ENCODE results near the gene ATXN1. TPM values are rescaled to one million over a fixed set of nuclear protein-coding genes. Genes with fewer than 3 reads are reported as not detected.

ATXN1 gene
- polyA plus RNA-seq, 1 donor from 2014 or later = 28.2 TPM

GRCh38 chr6:16596616-16597331 is 164.5 kb downstream of the ATXN1 start:
- Histone ChIP-seq H3K36me3 (ENCODE audit: insufficient read depth, low read length) (no peaks in the 10 kb centered on the region), H3K4me2 (ENCODE audit: low read length) (no peak overlapping the region), H3K9me2 (ENCODE audit: insufficient read depth, low read length) (no peaks in the 10 kb centered on the region), H3K4me3 (ENCODE audit: low read length) (no peak overlapping the region), H3F3A (ENCODE audit: insufficient read depth, low read length, poor library complexity, severe bottlenecking) (no peaks in the 10 kb centered on the region), H3K9me3 (ENCODE audit: low read length) (no peaks in the 10 kb centered on the region), H2AFZ (ENCODE audit: low read depth, low read length) (no peak overlapping the region), H4K20me1 (ENCODE audit: insufficient read depth) (no peaks in the 10 kb centered on the region), H3K27me3 (ENCODE audit: insufficient read depth, low read depth, low read length) (no peaks in the 10 kb centered on the region), H3K9ac (ENCODE audit: low read length) (no peak overlapping the region), H3K79me2 (replicated peaks; ENCODE audit: insufficient read depth, low read length) (no peaks in the 10 kb centered on the region), H3K27ac (ENCODE audit: low read length) (no peak overlapping the region)
- TF ChIP-seq REST (IDR thresholded peaks at IDR 0.05; ENCODE audit: borderline replicate concordance) = no peak
- no peak for TF ChIP-seq EZH2 (IDR thresholded peaks at IDR 0.05; ENCODE audit: borderline replicate concordance, insufficient read depth, low read length, poor library complexity, severe bottlenecking)
- no peak for TF ChIP-seq SMC3 (conservative IDR thresholded peaks at IDR 0.05; ENCODE audit: poor library complexity)
- no peak for TF ChIP-seq EP300 (conservative IDR thresholded peaks at IDR 0.05; ENCODE audit: poor library complexity, severe bottlenecking)
- no peak for TF ChIP-seq CTCF (IDR thresholded peaks at IDR 0.05; ENCODE audit: poor library complexity, severe bottlenecking)
- TF ChIP-seq POLR2AphosphoS5 (IDR thresholded peaks at IDR 0.05) = no peak
- no peak for TF ChIP-seq TAF1 (IDR thresholded peaks at IDR 0.05; ENCODE audit: low read depth)
- no peak for TF ChIP-seq MXI1 (conservative IDR thresholded peaks at IDR 0.05; ENCODE audit: poor library complexity, severe bottlenecking)
- no peak for TF ChIP-seq RAD21 (conservative IDR thresholded peaks at IDR 0.05)

GRCh38 chr6:16595514-16596120 is 165.6 kb downstream of the ATXN1 start:
- Histone ChIP-seq H3F3A (ENCODE audit: insufficient read depth, low read length, poor library complexity, severe bottlenecking) (no peaks in the 10 kb centered on the region), H3K9me3 (ENCODE audit: low read length) (no peaks in the 10 kb centered on the region), H3K4me3 (ENCODE audit: low read length) (no peak overlapping the region), H3K79me2 (replicated peaks; ENCODE audit: insufficient read depth, low read length) (no peaks in the 10 kb centered on the region), H4K20me1 (ENCODE audit: insufficient read depth) (no peaks in the 10 kb centered on the region), H2AFZ (ENCODE audit: low read depth, low read length) (no peak overlapping the region), H3K36me3 (ENCODE audit: insufficient read depth, low read length) (no peaks in the 10 kb centered on the region), H3K9me2 (ENCODE audit: insufficient read depth, low read length) (no peaks in the 10 kb centered on the region), H3K4me2 (ENCODE audit: low read length) (no peak overlapping the region), H3K27me3 (ENCODE audit: insufficient read depth, low read depth, low read length) (no peaks in the 10 kb centered on the region), H3K27ac (ENCODE audit: low read length) (no peak overlapping the region), H3K9ac (ENCODE audit: low read length) (no peak overlapping the region)
- TF ChIP-seq MXI1 (conservative IDR thresholded peaks at IDR 0.05; ENCODE audit: poor library complexity, severe bottlenecking) (no peak), TAF1 (IDR thresholded peaks at IDR 0.05; ENCODE audit: low read depth) (no peak), POLR2AphosphoS5 (IDR thresholded peaks at IDR 0.05) (no peak), RAD21 (conservative IDR thresholded peaks at IDR 0.05) (no peak), EP300 (conservative IDR thresholded peaks at IDR 0.05; ENCODE audit: poor library complexity, severe bottlenecking) (no peak), CTCF (IDR thresholded peaks at IDR 0.05; ENCODE audit: poor library complexity, severe bottlenecking) (no peak), SMC3 (conservative IDR thresholded peaks at IDR 0.05; ENCODE audit: poor library complexity) (no peak), EZH2 (IDR thresholded peaks at IDR 0.05; ENCODE audit: borderline replicate concordance, insufficient read depth, low read length, poor library complexity, severe bottlenecking) (no peak), REST (IDR thresholded peaks at IDR 0.05; ENCODE audit: borderline replicate concordance) (no peak)

Measured in neural cell (in vitro differentiated cells).